Smooth muscle cell (in vitro differentiated cells): Measurements from ENCODE around the gene ACOD1. TPM values are rescaled to one million over a fixed set of nuclear protein-coding genes. Genes with fewer than 3 reads are reported as not detected.

Experiments used
- DNase-seq: peaks from one replicate; lab custom pipeline; 2025; ENCODE audit not compliant: unreplicated experiment; lab: John Stamatoyannopoulos, UW
- H2AFZ ChIP-seq: fragments of 200-600 bp; sonication (generic); 2 replicates; pipeline ENCODE4 v1.6.0; 2016; ENCODE audit warnings: antibody characterized with exemption, low read depth, mild to moderate bottlenecking
- H3F3A ChIP-seq: fragments of 200-600 bp; sonication (generic); 2 replicates; pipeline ENCODE4 v1.6.0; 2017; ENCODE audit warnings: antibody characterized with exemption, low read depth
- H3K27ac ChIP-seq: fragments of 200-600 bp; sonication (generic); 2 replicates; pipeline ENCODE4 v1.5.1; 2016; ENCODE audit warnings: low read depth, mild to moderate bottlenecking
- H3K27me3 ChIP-seq: fragments of 200-600 bp; sonication (generic); 2 replicates; pipeline ENCODE4 v1.6.1; 2016; ENCODE audit warnings: low read depth, mild to moderate bottlenecking
- H3K36me3 ChIP-seq: fragments of 200-600 bp; sonication (generic); 2 replicates; pipeline ENCODE4 v1.5.1; 2016; ENCODE audit warnings: low read depth
- H3K4me1 ChIP-seq: fragments of 200-600 bp; sonication (generic); 2 replicates; pipeline ENCODE4 v1.5.1; 2016; ENCODE audit warnings: low read depth
- H3K4me2 ChIP-seq: fragments of 200-600 bp; sonication (generic); 2 replicates; pipeline ENCODE4 v1.6.0; 2016; ENCODE audit warnings: mild to moderate bottlenecking
- H3K4me3 ChIP-seq: fragments of 200-600 bp; sonication (generic); 2 replicates; pipeline ENCODE4 v1.5.1; 2016; ENCODE audit warnings: mild to moderate bottlenecking
- H3K79me2 ChIP-seq: fragments of 200-600 bp; sonication (generic); 2 replicates; pipeline ENCODE4 v1.6.0; 2016; ENCODE audit warnings: low read depth, mild to moderate bottlenecking
- H3K9ac ChIP-seq: fragments of 200-600 bp; sonication (generic); 2 replicates; pipeline ENCODE4 v1.6.0; 2016; ENCODE audit warnings: low read depth
- H3K9me3 ChIP-seq: fragments of 200-600 bp; sonication (generic); replicated peaks from 2 replicates; pipeline ENCODE4 v1.5.1; 2016; ENCODE audit warnings: low read depth
- H4K20me1 ChIP-seq: fragments of 200-600 bp; sonication (generic); 2 replicates; pipeline ENCODE4 v1.6.0; 2016; ENCODE audit warnings: low read depth
- WGBS: methylation state at CpG from one replicate; pipeline ENCODE4 v1.1.7; 2016; ENCODE audit warnings: low lambda C conversion rate; 5-methylcytosine and 5-hydroxymethylcytosine counted together
- polyA plus RNA-seq: library from polyadenylated mRNA; unstranded; fragments of >200 nt; fragmentation: Nextera tagmentation; extraction: Ambion mirVana; gene quantifications from 2 replicates; pipeline ENCODE4 v1.2.1, GENCODE V29; 2016
- total RNA-seq: library from RNA; depleted of rRNA; stranded (reverse); fragments of >200 nt; gene quantifications from 2 replicates; pipeline ENCODE4 v1.2.3, GENCODE V29; 2014
- TF ChIP-seq, protein P1 (sequence below): fragments of 200-600 bp; sonication (generic); IDR thresholded peaks from 2 replicates; pipeline ENCODE4 v1.5.1; 2017; ENCODE audit warnings: borderline replicate concordance, mild to moderate bottlenecking, antibody characterized with exemption; ENCODE audit not compliant: insufficient read depth, poor library complexity, severe bottlenecking

Gene ACOD1
- total and polyA plus RNA-seq, 2 experiments from 2014 or later: not detected

DNA sequence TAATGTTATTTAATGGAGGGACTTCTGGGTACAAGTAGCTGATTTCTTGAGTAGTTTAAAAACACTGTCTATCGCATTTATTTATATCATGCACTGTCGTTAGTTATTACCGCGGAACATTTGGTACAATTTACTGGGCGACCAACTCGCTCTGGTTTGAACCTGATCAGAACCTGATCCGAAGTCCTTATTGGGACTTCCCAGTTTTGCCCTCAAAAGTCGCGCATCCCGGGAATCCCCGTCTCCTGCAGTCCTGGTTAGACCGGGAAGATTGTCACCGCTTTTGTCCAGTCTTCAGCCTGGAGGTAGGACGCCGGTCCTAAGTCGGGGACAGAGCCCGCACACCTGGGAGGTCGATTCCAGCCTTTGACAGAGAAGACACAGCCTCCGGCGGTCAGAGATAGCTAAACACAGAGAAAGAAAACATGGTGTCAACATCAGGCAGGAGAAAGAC, 44.3 kb downstream of the ACOD1 start:
- H3K9ac ChIP-seq: peak overlapping the region; percentile 89

DNA sequence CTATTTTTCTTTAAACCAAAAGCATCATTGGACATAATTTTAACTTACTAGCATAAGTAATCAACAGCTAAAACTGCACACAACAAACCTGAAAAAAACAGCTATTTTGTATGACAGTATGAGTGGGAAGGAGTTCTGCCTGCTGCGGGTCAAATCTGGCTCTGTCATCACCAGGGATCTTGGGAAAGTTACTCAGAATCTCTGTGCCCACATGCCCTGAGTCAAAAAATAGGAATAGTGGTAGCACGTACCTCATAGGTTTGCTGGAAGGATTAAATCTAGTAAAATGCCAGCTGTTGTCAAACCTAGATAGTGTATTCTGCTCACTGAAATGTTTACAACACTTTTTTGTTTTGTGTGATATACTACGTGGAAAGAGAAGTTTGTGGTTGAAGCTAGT, 44.7 kb downstream of the ACOD1 start:
- H4K20me1 ChIP-seq: no peaks in the 10 kb centered on the region
- no peak for DNase-seq
- H2AFZ ChIP-seq: peak overlapping the region; percentile 86

More for the DNA sequence above, 44.3 kb downstream of the ACOD1 start:
- Histone ChIP-seq H3K4me3 (peak overlapping the region; percentile 80), H3K27ac (peak overlapping the region; percentile 45), H3K4me2 (peak overlapping the region; percentile 83), H3K9me3 (no peaks in the 10 kb centered on the region), H4K20me1 (no peaks in the 10 kb centered on the region), H3K79me2 (peaks cover 21% of the 10 kb centered on the region), H3K4me1 (peaks cover 9% of the 10 kb centered on the region), H2AFZ (peak overlapping the region; percentile 86), H3K36me3 (no peaks in the 10 kb centered on the region), H3F3A (no peaks in the 10 kb centered on the region), H3K27me3 (no peaks in the 10 kb centered on the region)
- WGBS: under 1% methylated on average over 20 of the region's 20 CpGs
- peak; percentile 6 for DNase-seq
- TF ChIP-seq, protein P1, sequence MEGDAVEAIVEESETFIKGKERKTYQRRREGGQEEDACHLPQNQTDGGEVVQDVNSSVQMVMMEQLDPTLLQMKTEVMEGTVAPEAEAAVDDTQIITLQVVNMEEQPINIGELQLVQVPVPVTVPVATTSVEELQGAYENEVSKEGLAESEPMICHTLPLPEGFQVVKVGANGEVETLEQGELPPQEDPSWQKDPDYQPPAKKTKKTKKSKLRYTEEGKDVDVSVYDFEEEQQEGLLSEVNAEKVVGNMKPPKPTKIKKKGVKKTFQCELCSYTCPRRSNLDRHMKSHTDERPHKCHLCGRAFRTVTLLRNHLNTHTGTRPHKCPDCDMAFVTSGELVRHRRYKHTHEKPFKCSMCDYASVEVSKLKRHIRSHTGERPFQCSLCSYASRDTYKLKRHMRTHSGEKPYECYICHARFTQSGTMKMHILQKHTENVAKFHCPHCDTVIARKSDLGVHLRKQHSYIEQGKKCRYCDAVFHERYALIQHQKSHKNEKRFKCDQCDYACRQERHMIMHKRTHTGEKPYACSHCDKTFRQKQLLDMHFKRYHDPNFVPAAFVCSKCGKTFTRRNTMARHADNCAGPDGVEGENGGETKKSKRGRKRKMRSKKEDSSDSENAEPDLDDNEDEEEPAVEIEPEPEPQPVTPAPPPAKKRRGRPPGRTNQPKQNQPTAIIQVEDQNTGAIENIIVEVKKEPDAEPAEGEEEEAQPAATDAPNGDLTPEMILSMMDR: no peak

DNA sequence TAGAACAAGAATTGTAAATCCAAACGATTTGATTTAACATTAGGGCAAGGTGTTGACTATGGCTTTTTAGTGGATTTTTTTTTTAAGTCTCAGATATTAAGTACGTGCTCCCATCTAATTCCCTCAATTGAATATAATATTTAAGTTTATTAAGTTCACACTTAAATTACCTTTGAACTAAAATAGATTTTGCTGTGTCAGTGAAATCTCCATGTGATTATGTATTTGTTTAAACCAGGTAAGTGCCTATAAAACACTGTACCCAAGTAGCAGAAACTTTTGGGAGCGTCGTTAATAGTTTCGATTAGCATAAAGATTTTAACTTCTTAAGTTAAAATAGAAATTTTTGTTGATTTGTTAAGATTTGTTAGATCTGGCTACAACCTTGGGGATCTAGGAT, 45.2 kb downstream of the ACOD1 start:
- Histone ChIP-seq H3K27ac (no peak overlapping the region), H3K4me1 (peaks cover 9% of the 10 kb centered on the region), H3K79me2 (peaks cover 26% of the 10 kb centered on the region), H3K4me2 (peak overlapping the region; percentile 83), H2AFZ (no peak overlapping the region), H4K20me1 (no peaks in the 10 kb centered on the region), H3K36me3 (no peaks in the 10 kb centered on the region), H3K9ac (peak overlapping the region; percentile 89), H3K9me3 (no peaks in the 10 kb centered on the region), H3K27me3 (no peaks in the 10 kb centered on the region), H3F3A (no peaks in the 10 kb centered on the region), H3K4me3 (peak overlapping the region; percentile 80)
- DNase-seq: no peak
- TF ChIP-seq, protein P1: no peak
- 95% methylated on average over 5 of the region's 5 CpGs for WGBS

More for the DNA sequence above, 44.7 kb downstream of the ACOD1 start:
- Histone ChIP-seq H3K4me1 (peaks cover 9% of the 10 kb centered on the region), H3F3A (no peaks in the 10 kb centered on the region), H3K9me3 (no peaks in the 10 kb centered on the region), H3K9ac (peak overlapping the region; percentile 89), H3K4me3 (peak overlapping the region; percentile 80), H3K27me3 (no peaks in the 10 kb centered on the region), H3K79me2 (peaks cover 21% of the 10 kb centered on the region), H3K36me3 (no peaks in the 10 kb centered on the region), H3K4me2 (peak overlapping the region; percentile 83), H3K27ac (peak overlapping the region; percentile 45)
- TF ChIP-seq, protein P1: no peak
- WGBS: 19% methylated on average over 3 of the region's 3 CpGs

DNA sequence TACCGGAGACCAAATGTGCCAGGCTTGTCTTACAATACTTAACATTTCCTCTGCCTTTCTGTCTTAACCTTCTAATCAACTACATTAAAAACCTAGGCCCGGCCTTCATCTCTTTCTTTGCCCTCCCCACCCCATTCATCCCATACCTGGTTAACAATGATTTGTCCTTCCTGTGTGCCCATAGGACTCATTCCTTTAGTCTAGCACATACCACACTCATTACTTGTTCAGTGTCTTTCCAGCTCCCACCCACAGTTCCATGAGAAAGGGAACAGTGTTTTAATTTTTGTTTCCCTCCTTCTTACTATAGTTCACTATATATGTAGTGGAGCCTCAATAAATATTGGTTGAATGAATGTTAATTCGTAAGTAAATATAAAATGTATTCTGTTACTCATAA, 46.0 kb downstream of the ACOD1 start:
- H3K4me1 ChIP-seq: peaks cover 9% of the 10 kb centered on the region
- 94% methylated on average over 3 of the region's 3 CpGs for WGBS
- H3K27me3 ChIP-seq: no peaks in the 10 kb centered on the region
- no peaks in the 10 kb centered on the region for H3K9me3 ChIP-seq
- H3K4me3 ChIP-seq: no peak overlapping the region
- H3K36me3 ChIP-seq: no peaks in the 10 kb centered on the region
- H3K79me2 ChIP-seq: peaks cover 26% of the 10 kb centered on the region
- peaks cover 3% of the 10 kb centered on the region for H3F3A ChIP-seq
- H4K20me1 ChIP-seq: no peaks in the 10 kb centered on the region
- TF ChIP-seq, protein P1: no peak
- H2AFZ ChIP-seq: no peak overlapping the region
- no peak overlapping the region for H3K9ac ChIP-seq
- peak overlapping the region; percentile 41 for H3K4me2 ChIP-seq
- DNase-seq: no peak
- H3K27ac ChIP-seq: no peak overlapping the region
